Bronchial epithelial cell (primary cell): ENCODE measurements around the gene OR4K1. TPM values are rescaled to one million over a fixed set of nuclear protein-coding genes. Genes with fewer than 3 reads are reported as not detected.
"Not testable (repeated sequence)": the region's sequence is repeated elsewhere in the genome, so short reads cannot be mapped to it uniquely, and the experiment has no call there.

Experiments
- DNase-seq: peaks from one replicate; pipeline ENCODE4 v3.0.0-alpha.2; 2010; ENCODE audit warnings: low read depth
- FAIRE-seq: peaks from 2 replicates; lab custom pipeline; 2011; peaks lifted over from hg19 to GRCh38; lab: Jason Lieb, UNC
- H3K27me3 ChIP-seq: 2 replicates; pipeline ENCODE4 v1.5.1; 2011; ENCODE audit warnings: low read length; ENCODE audit not compliant: control insufficient read depth, insufficient read depth
- H3K36me3 ChIP-seq: 2 replicates; pipeline ENCODE4 v1.5.1; 2011; ENCODE audit warnings: low read length; ENCODE audit not compliant: control insufficient read depth, insufficient read depth
- H3K4me3 ChIP-seq: 2 replicates; pipeline ENCODE4 v1.5.1; 2011; ENCODE audit warnings: mild to moderate bottlenecking, low read depth, low read length, control low read depth
- total RNA-seq: library from RNA; depleted of rRNA; stranded (reverse); fragments of >200 nt; gene quantifications from 2 replicates; pipeline ENCODE4 v1.2.1, GENCODE V29; 2014
- TF ChIP-seq, protein P1 (sequence below): IDR thresholded peaks from 2 replicates; pipeline ENCODE4 v1.5.1; 2011; ENCODE audit warnings: mild to moderate bottlenecking, moderate library complexity, low read length, control low read depth, inconsistent platforms; ENCODE audit not compliant: insufficient read depth, severe bottlenecking

OR4K1 gene
- total RNA-seq, 1 donor from 2014 or later, result not detected

DNA sequence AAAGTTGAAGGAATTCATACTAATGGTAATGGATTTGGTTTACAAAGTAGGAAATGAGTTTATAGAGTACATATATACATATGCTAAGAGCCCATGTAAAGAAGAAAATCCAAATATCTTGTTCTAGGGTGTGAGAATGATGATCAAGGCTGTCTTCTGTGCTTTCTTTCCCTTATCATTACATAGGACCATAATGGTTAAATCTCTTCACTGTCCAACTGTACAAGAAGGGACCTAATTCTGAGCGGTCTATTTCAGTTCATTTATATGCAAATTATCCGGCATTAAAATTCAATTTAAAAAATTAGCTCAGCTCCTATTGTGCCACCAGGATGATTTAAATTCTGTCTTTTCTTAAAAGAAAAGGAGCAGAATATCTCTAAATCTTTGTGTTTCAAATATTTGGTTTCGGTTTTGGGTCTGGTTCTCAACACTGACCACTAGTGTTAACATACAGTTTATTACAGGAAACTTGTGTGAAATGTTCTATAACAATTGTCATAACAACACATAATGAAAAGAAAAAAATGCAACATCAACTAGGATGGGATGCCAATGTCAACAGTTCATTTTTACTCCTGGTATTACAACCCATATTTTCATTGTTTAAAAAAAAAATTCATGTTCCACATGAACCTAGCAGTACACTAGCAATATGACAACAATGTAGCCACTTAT is 16.8 kb downstream of the OR4K1 start:
- Histone ChIP-seq H3K27me3 (no peaks in the 10 kb centered on the region), H3K36me3 (no peaks in the 10 kb centered on the region)
- FAIRE-seq, result no peak

GRCh38 chr14:19949218-19949617 is 18.5 kb downstream of the OR4K1 start:
- H3K36me3 ChIP-seq, result no peaks in the 10 kb centered on the region
- H3K4me3 ChIP-seq, result no peak overlapping the region
- TF ChIP-seq, protein P1, sequence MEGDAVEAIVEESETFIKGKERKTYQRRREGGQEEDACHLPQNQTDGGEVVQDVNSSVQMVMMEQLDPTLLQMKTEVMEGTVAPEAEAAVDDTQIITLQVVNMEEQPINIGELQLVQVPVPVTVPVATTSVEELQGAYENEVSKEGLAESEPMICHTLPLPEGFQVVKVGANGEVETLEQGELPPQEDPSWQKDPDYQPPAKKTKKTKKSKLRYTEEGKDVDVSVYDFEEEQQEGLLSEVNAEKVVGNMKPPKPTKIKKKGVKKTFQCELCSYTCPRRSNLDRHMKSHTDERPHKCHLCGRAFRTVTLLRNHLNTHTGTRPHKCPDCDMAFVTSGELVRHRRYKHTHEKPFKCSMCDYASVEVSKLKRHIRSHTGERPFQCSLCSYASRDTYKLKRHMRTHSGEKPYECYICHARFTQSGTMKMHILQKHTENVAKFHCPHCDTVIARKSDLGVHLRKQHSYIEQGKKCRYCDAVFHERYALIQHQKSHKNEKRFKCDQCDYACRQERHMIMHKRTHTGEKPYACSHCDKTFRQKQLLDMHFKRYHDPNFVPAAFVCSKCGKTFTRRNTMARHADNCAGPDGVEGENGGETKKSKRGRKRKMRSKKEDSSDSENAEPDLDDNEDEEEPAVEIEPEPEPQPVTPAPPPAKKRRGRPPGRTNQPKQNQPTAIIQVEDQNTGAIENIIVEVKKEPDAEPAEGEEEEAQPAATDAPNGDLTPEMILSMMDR, result no peak
- FAIRE-seq (peak; percentile 86), DNase-seq (no peak)
- no peaks in the 10 kb centered on the region for H3K27me3 ChIP-seq

More for the DNA sequence above, 16.8 kb downstream of the OR4K1 start:
- H3K4me3 ChIP-seq, result no peak overlapping the region
- TF ChIP-seq, protein P1, result no peak
- DNase-seq, result no peak

DNA sequence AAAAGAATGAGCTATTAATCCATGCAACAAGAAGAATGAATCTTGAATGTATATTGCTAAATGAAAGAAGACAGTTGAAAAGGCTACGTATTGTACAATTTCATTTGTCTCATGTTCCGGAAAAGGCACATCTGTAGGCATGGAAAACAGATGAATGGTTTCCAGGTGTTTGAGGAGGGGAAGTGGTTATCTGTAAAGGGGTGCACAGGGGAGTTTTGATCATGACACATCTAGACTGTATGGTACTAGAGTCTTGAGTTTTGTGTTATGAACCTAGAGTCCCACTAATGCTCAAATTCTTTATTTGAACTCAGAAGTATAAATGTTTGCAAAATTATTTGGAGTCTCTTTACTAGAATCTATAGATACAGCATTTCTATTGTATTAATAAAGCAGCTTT is 39.0 kb downstream of the OR4K1 start:
- not testable (repeated sequence) for FAIRE-seq, DNase-seq, H3K27me3 ChIP-seq

GRCh38 chr14:19974844-19975243 is 44.1 kb downstream of the OR4K1 start:
- TF ChIP-seq, protein P1, result no peak
- DNase-seq (no peak), FAIRE-seq (no peak)
- Histone ChIP-seq H3K27me3 (no peaks in the 10 kb centered on the region), H3K4me3 (no peak overlapping the region), H3K36me3 (no peaks in the 10 kb centered on the region)

More for the DNA sequence above, 39.0 kb downstream of the OR4K1 start:
- H3K4me3 ChIP-seq, H3K36me3 ChIP-seq: not testable (repeated sequence)

- H3K36me3 ChIP-seq, result no peaks in the 10 kb centered on the region
- TF ChIP-seq, protein P1, result no peak
- FAIRE-seq, result no peak
- no peak within 1 kb of the TSS for H3K4me3 ChIP-seq
- DNase-seq, result no peak
- no peaks in the 10 kb centered on the region for H3K27me3 ChIP-seq
Measured at GRCh38 chr14:19975291-19975690, 44.6 kb downstream of the OR4K1 start, which contains the start of gene OR4K15. TSS of gene OR4K15 (plus strand) at chr14:19975591. CDS start at chr14:19975591, 0 bp downstream.

Other genes with a start within 250 kb of the OR4K1 start
- gene OR11H2, start 217.0 kb upstream of the OR4K1 start, total RNA-seq, result not detected in 2 replicates
- not detected in 2 replicates for gene OR4Q3, start 187.3 kb upstream of the OR4K1 start, total RNA-seq
- not detected in 2 replicates for gene OR4M1, start 157.4 kb upstream of the OR4K1 start, total RNA-seq
- not detected in 2 replicates for gene OR4N2, start 127.1 kb upstream of the OR4K1 start, total RNA-seq
- gene OR4K2, start 55.8 kb upstream of the OR4K1 start, total RNA-seq, result not detected in 2 replicates
- not detected in 2 replicates for gene OR4K5, start 10.3 kb upstream of the OR4K1 start, total RNA-seq
- gene OR4K15, start 44.7 kb downstream of the OR4K1 start, total RNA-seq, result not detected in 2 replicates
- not detected in 2 replicates for gene OR4Q2, start 71.2 kb downstream of the OR4K1 start, total RNA-seq
- not detected in 2 replicates for gene OR4K14, start 88.4 kb downstream of the OR4K1 start, total RNA-seq
- not detected in 2 replicates for gene OR4K13, start 105.1 kb downstream of the OR4K1 start, total RNA-seq
- gene OR4L1, start 129.1 kb downstream of the OR4K1 start, total RNA-seq, result not detected in 2 replicates
- not detected in 2 replicates for gene OR4K17, start 179.8 kb downstream of the OR4K1 start, total RNA-seq
- not detected in 2 replicates for gene OR4N5, start 207.9 kb downstream of the OR4K1 start, total RNA-seq